ENCODE results near the gene ZNF668.

DNA sequence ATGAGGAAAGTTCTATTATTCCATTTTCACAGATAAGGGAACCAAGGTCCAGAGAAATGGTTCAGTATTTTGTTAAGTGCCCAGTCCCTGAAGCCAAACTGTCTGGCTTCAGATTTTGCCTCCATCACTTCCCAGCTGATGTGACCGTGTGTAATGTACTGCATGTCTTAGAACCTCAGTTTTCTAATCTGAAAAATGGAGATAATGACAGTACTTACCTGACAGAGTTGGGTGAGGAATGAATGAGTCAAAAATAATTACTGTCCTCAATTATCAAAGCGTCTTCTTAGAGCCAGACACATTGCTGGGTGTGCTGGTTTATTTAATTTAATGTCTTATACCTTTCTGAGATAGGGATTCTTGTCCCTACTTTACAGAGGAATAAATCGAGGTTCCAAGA lies 6.7 kb downstream of the ZNF668 start:
- TF ChIP-seq CSDC2 (CRISPR knock-in tag; IDR thresholded peaks at IDR 0.05) (no peak), PPARA (CRISPR knock-in tag; IDR thresholded peaks at IDR 0.05; ENCODE audit: borderline replicate concordance) (no peak), ISL1 (CRISPR knock-in tag; IDR thresholded peaks at IDR 0.05) (no peak), TOX (CRISPR knock-in tag; IDR thresholded peaks at IDR 0.05; ENCODE audit: borderline replicate concordance) (no peak), ARNTL (CRISPR knock-in tag; IDR thresholded peaks at IDR 0.05; ENCODE audit: borderline replicate concordance, low read depth) (no peak)
- TF ChIP-seq, protein P1, sequence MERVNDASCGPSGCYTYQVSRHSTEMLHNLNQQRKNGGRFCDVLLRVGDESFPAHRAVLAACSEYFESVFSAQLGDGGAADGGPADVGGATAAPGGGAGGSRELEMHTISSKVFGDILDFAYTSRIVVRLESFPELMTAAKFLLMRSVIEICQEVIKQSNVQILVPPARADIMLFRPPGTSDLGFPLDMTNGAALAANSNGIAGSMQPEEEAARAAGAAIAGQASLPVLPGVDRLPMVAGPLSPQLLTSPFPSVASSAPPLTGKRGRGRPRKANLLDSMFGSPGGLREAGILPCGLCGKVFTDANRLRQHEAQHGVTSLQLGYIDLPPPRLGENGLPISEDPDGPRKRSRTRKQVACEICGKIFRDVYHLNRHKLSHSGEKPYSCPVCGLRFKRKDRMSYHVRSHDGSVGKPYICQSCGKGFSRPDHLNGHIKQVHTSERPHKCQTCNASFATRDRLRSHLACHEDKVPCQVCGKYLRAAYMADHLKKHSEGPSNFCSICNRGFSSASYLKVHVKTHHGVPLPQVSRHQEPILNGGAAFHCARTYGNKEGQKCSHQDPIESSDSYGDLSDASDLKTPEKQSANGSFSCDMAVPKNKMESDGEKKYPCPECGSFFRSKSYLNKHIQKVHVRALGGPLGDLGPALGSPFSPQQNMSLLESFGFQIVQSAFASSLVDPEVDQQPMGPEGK (CRISPR knock-in tag; IDR thresholded peaks at IDR 0.05; ENCODE audit: borderline replicate concordance), result no peak
